OCI-LY1 (cell line): Measurements from ENCODE around the gene TRIM29.

Source experiments
- H2AFZ ChIP-seq: fragments of 200-600 bp; sonication (generic), shearing (Covaris generic); 2 replicates; pipeline ENCODE4 v1.6.0; 2014; ENCODE audit warnings: antibody characterized with exemption, mild to moderate bottlenecking, low read length
- H3F3A ChIP-seq: fragments of 200-600 bp; sonication (generic), shearing (Covaris generic); 2 replicates; pipeline ENCODE4 v1.6.0; 2014; ENCODE audit warnings: mild to moderate bottlenecking, antibody characterized with exemption, low read length, moderate library complexity; ENCODE audit not compliant: insufficient read depth
- H3K27ac ChIP-seq: fragments of 200-600 bp; sonication (generic); 2 replicates; pipeline ENCODE4 v1.5.1; 2014; ENCODE audit warnings: low read length, mixed run types, mild to moderate bottlenecking, low read depth; ENCODE audit not compliant: poor library complexity, severe bottlenecking
- H3K27me3 ChIP-seq: fragments of 200-600 bp; sonication (generic); 2 replicates; pipeline ENCODE4 v1.6.0; 2014; ENCODE audit warnings: antibody characterized with exemption, mild to moderate bottlenecking, low read length, moderate library complexity; ENCODE audit not compliant: insufficient read depth
- H3K36me3 ChIP-seq: fragments of 200-600 bp; sonication (generic); 2 replicates; pipeline ENCODE4 v1.6.1; 2014; ENCODE audit warnings: mild to moderate bottlenecking, antibody characterized with exemption, low read length, moderate library complexity, mixed read lengths; ENCODE audit not compliant: insufficient read depth
- H3K4me1 ChIP-seq: fragments of 200-600 bp; sonication (generic); 2 replicates; pipeline ENCODE4 v1.5.1; 2014; ENCODE audit warnings: mild to moderate bottlenecking, low read length, moderate library complexity; ENCODE audit not compliant: insufficient read depth, severe bottlenecking
- H3K4me2 ChIP-seq: fragments of 200-600 bp; sonication (generic), shearing (Covaris generic); 2 replicates; pipeline ENCODE4 v1.6.1; 2014; ENCODE audit warnings: low read length
- H3K4me3 ChIP-seq: fragments of 200-600 bp; sonication (generic); 2 replicates; pipeline ENCODE4 v1.5.1; 2014; ENCODE audit warnings: low read length, low read depth, mild to moderate bottlenecking, mixed read lengths; ENCODE audit not compliant: poor library complexity, severe bottlenecking
- H3K79me2 ChIP-seq: fragments of 200-600 bp; shearing (Covaris generic); 2 replicates; pipeline ENCODE4 v1.6.1; 2016; ENCODE audit warnings: mixed run types, low read length, mixed read lengths; ENCODE audit not compliant: insufficient read depth
- H3K9ac ChIP-seq: fragments of 200-600 bp; sonication (generic), shearing (Covaris generic); 2 replicates; pipeline ENCODE4 v1.6.1; 2014; ENCODE audit warnings: mild to moderate bottlenecking, low read length, mixed read lengths
- H3K9me2 ChIP-seq: fragments of 200-600 bp; sonication (generic), shearing (Covaris generic); 2 replicates; pipeline ENCODE4 v1.6.1; 2014; ENCODE audit warnings: low read depth, mild to moderate bottlenecking, low read length, mixed read lengths
- H3K9me3 ChIP-seq: fragments of 200-600 bp; shearing (Covaris generic); 2 replicates; pipeline ENCODE4 v1.6.1; 2014; ENCODE audit warnings: low read length, mixed read lengths
- H4K20me1 ChIP-seq: fragments of 200-600 bp; sonication (generic), shearing (Covaris generic); 2 replicates; pipeline ENCODE4 v1.6.0; 2016; ENCODE audit warnings: mild to moderate bottlenecking, low read length; ENCODE audit not compliant: insufficient read depth
- CTCF ChIP-seq: fragments of 200-600 bp; sonication (generic), shearing (Covaris generic); IDR thresholded peaks from 2 replicates; pipeline ENCODE4 v1.5.1; 2017; ENCODE audit warnings: mild to moderate bottlenecking, antibody characterized with exemption, low read length, moderate library complexity, mixed read lengths
- EZH2 ChIP-seq: fragments of 200-600 bp; sonication (generic), shearing (Covaris generic); IDR thresholded peaks from 2 replicates; pipeline ENCODE4 v1.8.0; 2017; ENCODE audit warnings: borderline replicate concordance, mixed run types, mild to moderate bottlenecking, antibody characterized with exemption, low read length, moderate library complexity, mixed read lengths

TRIM29 gene

GRCh38 chr11:120066738-120067437, 71.0 kb downstream of the TRIM29 start:
- Histone ChIP-seq H3K79me2 (no peaks in the 10 kb centered on the region), H3K36me3 (no peaks in the 10 kb centered on the region), H3K27ac (no peak overlapping the region), H3K9ac (no peak overlapping the region), H2AFZ (no peak overlapping the region), H3K9me2 (no peaks in the 10 kb centered on the region), H3K4me1 (no peaks in the 10 kb centered on the region), H3K9me3 (no peaks in the 10 kb centered on the region), H4K20me1 (no peaks in the 10 kb centered on the region), H3F3A (no peaks in the 10 kb centered on the region), H3K4me2 (no peak overlapping the region), H3K27me3 (no peaks in the 10 kb centered on the region), H3K4me3 (no peak overlapping the region)
- TF ChIP-seq CTCF (no peak), EZH2 (no peak)

- H3K9me3 ChIP-seq = no peaks in the 10 kb centered on the region
- H3K36me3 ChIP-seq = no peaks in the 10 kb centered on the region
- H3K4me2 ChIP-seq = no peak overlapping the region
- H3K27ac ChIP-seq = no peak overlapping the region
- H3K9ac ChIP-seq = no peak overlapping the region
- H3K27me3 ChIP-seq = no peaks in the 10 kb centered on the region
- H2AFZ ChIP-seq = no peak overlapping the region
- no peaks in the 10 kb centered on the region for H3K9me2 ChIP-seq
- no peaks in the 10 kb centered on the region for H4K20me1 ChIP-seq
- H3K4me3 ChIP-seq = no peak overlapping the region
- no peaks in the 10 kb centered on the region for H3F3A ChIP-seq
- no peaks in the 10 kb centered on the region for H3K4me1 ChIP-seq
- H3K79me2 ChIP-seq = no peaks in the 10 kb centered on the region
- no peak for TF ChIP-seq EZH2
- TF ChIP-seq CTCF = no peak
These were observed 72.0 kb downstream of the TRIM29 start for GRCh38 chr11:120065876-120066275.

GRCh38 chr11:120065176-120065575, 72.7 kb downstream of the TRIM29 start:
- no peaks in the 10 kb centered on the region for H3K36me3 ChIP-seq

More at GRCh38 chr11:120065176-120065575, 72.7 kb downstream of the TRIM29 start:
- TF ChIP-seq CTCF = no peak
- no peak for TF ChIP-seq EZH2
- H3K9me2 ChIP-seq = no peaks in the 10 kb centered on the region
- H4K20me1 ChIP-seq = no peaks in the 10 kb centered on the region
- no peak overlapping the region for H2AFZ ChIP-seq
- no peaks in the 10 kb centered on the region for H3F3A ChIP-seq
- H3K27ac ChIP-seq = no peak overlapping the region
- no peaks in the 10 kb centered on the region for H3K9me3 ChIP-seq
- H3K27me3 ChIP-seq = no peaks in the 10 kb centered on the region
- H3K4me1 ChIP-seq = no peaks in the 10 kb centered on the region
- H3K4me3 ChIP-seq = no peak overlapping the region
- H3K79me2 ChIP-seq = no peaks in the 10 kb centered on the region
- H3K9ac ChIP-seq = no peak overlapping the region
- no peak overlapping the region for H3K4me2 ChIP-seq
